K562 (cell line): Measurements from ENCODE around the gene CHST7.

Source experiments
- ATF1 ChIP-seq, 2 experiments: fragments of 450-650 bp in 1 of 2; IDR thresholded peaks; 2 replicates each; pipeline ENCODE4 v1.6.1; 2016; ENCODE audit warnings: missing compliant biosample characterization in 1 of 2, missing genetic modification characterization in 1 of 2
- EGR1 ChIP-seq: fragments of 450-650 bp; conservative IDR thresholded peaks from 2 replicates; pipeline ENCODE4 v1.6.1; 2017; ENCODE audit warnings: mild to moderate bottlenecking
- EP300 ChIP-seq: IDR thresholded peaks from 2 replicates; pipeline ENCODE4 v1.6.1; 2012; ENCODE audit warnings: low read length, improper control_type of control experiment
- EZH2 ChIP-seq: IDR thresholded peaks from 2 replicates; pipeline ENCODE4 v1.6.1; 2012; ENCODE audit warnings: low read depth, mild to moderate bottlenecking, inconsistent platforms, low read length, borderline replicate concordance
- HNRNPUL1 ChIP-seq: fragments of 200-400 bp; formaldehyde crosslinking; IDR thresholded peaks from 2 replicates; pipeline ENCODE4 v1.6.1; 2017; ENCODE audit warnings: low read length
- KAT8 ChIP-seq: fragments of 450-650 bp; IDR thresholded peaks from 2 replicates; pipeline ENCODE4 v1.6.1; 2016; ENCODE audit warnings: low read depth, mild to moderate bottlenecking
- TF ChIP-seq, protein P1 (sequence below), 3 experiments: IDR thresholded peaks in 2 of 3; conservative IDR thresholded peaks in 1 of 3; 2 replicates each; pipeline ENCODE4 v1.5.1; 2011 to 2012; ENCODE audit warnings: low read length in 3 of 3, mild to moderate bottlenecking in 3 of 3, control low read depth in 2 of 3, improper control_type of control experiment in 1 of 3, inconsistent platforms in 1 of 3, low read depth in 1 of 3, mixed read lengths in 1 of 3, moderate library complexity in 1 of 3; ENCODE audit not compliant: insufficient read depth in 2 of 3

DNA sequence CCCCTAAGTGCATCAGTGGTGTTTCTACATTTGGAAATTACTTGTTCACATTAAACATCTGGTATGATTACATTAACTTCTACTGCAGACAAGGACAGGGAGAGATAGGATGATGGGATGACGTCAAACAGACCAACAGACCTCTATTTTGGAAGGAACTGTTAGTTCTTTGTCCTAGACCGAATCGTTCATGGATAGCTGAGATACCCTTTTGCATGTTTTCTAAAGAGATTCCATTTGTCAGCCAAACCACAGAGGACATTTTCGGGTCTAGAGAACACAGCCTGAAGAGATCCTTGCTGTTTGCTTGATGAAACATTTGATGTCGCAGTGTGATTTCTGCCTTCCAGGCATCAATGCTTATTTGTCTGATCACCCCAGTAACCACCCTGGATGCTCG is 27.7 kb downstream of the CHST7 start:
- TF ChIP-seq, protein P1, sequence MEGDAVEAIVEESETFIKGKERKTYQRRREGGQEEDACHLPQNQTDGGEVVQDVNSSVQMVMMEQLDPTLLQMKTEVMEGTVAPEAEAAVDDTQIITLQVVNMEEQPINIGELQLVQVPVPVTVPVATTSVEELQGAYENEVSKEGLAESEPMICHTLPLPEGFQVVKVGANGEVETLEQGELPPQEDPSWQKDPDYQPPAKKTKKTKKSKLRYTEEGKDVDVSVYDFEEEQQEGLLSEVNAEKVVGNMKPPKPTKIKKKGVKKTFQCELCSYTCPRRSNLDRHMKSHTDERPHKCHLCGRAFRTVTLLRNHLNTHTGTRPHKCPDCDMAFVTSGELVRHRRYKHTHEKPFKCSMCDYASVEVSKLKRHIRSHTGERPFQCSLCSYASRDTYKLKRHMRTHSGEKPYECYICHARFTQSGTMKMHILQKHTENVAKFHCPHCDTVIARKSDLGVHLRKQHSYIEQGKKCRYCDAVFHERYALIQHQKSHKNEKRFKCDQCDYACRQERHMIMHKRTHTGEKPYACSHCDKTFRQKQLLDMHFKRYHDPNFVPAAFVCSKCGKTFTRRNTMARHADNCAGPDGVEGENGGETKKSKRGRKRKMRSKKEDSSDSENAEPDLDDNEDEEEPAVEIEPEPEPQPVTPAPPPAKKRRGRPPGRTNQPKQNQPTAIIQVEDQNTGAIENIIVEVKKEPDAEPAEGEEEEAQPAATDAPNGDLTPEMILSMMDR (IDR thresholded peaks at IDR 0.05 in 2 of 3, conservative IDR thresholded peaks at IDR 0.05 in 1 of 3; ENCODE audit: insufficient read depth in 2 of 3, low read depth in 1 of 3, low read length in 3 of 3), result no peak
- no peak for TF ChIP-seq ATF1 (CRISPR knock-in tag; IDR thresholded peaks at IDR 0.05)
- TF ChIP-seq ATF1 (tag; IDR thresholded peaks at IDR 0.05), result no peak
- no peak for TF ChIP-seq HNRNPUL1
- TF ChIP-seq KAT8, result no peak
- TF ChIP-seq EGR1, result no peak
- TF ChIP-seq EZH2, result no peak
- TF ChIP-seq EP300, result no peak
